ENCODE measurements around the gene MAP2K7.
"Not testable (repeated sequence)": the region's sequence is repeated elsewhere in the genome, so short reads cannot be mapped to it uniquely, and the experiment has no call there.

The MAP2K7 gene

DNA sequence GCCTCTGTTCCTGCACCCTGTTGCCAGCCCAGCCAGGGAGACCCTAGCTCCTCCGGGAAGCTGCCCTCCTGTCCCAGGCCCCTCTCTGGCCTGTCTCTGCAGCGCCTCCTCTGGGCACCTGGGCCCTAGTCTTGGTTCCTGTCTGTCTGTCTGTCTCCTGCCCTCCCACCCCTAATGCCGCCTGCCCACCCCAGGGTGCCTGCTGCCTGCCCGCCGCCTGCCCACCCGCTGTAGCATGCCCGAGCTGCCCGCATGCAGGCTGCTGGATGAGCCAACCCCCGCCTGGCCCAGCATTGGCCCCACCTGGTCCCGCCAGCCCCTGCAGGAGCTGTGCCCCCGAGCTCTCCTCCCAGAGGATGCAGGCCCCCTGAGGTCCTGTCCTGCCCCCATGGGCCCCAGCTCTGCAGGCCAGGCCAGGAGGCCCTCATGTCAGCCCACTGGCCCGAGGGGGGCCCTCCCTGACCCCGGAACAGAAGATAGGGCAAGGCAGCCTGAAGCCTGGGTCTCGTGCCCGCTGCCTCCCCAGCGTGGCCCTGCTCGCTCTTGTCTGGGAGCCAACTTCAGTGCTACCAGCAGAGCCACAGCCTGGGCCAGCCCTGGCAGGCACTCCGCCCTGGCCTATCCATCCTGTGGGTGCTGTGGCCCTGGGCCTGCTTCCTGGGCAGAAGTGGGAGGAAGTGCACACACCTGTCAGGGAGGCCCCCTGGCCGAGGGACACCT is 5.2 kb downstream of the MAP2K7 start:
- DNase-seq (ENCODE audit: low read depth), result no peak

DNA sequence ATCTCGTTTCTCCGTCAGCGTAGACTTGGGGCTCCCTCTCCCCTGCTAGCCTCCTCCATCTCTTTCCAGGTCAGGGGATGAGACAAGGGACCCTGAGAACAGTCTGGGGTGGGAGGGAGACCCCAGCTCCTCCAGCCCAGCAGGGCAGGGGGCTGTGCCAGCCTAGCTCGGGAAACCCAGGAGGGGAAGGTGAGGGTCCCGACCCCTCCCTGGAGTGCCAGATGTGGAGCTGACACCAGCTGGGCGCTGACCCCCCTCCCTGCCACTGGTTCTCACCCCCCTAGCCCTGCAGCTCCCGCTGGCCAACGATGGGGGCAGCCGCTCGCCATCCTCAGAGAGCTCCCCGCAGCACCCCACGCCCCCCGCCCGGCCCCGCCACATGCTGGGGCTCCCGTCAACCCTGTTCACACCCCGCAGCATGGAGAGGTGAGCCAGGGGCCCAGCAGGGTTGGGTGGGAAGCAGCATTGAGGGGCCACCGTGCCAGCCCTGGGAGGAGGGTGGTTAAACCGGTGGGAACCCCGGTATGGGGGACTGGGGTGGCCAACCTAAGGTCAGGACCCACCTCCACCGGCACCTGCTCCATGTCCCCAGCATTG is 5.9 kb downstream of the MAP2K7 start:
- DNase-seq (ENCODE audit: low read depth), result no peak

DNA sequence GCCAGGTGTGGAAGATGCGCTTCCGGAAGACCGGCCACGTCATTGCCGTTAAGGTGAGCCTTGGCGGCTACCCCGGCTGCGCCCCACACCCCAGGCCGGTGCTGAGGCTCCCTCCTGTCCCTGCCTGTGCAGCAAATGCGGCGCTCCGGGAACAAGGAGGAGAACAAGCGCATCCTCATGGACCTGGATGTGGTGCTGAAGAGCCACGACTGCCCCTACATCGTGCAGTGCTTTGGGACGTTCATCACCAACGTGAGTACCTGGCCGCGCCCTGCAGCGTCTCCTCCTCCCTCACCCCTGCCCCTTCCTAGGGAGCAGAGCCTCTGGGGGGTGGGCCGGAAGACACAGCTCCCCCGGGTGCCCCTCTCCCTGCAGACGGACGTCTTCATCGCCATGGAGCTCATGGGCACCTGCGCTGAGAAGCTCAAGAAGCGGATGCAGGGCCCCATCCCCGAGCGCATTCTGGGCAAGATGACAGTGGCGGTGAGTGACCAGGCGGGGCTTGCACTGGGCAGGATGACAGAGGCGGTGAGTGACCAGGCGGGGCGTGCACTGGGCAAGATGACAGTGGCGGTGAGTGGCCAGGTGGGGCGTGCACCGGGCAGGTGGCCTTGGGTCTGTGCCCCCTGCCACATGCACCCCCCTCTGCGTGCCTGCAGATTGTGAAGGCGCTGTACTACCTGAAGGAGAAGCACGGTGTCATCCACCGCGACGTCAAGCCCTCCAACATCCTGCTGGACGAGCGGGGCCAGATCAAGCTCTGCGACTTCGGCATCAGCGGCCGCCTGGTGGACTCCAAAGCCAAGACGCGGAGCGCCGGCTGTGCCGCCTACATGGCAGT is 6.9 kb downstream of the MAP2K7 start:
- DNase-seq (ENCODE audit: low read depth), result no peak

DNA sequence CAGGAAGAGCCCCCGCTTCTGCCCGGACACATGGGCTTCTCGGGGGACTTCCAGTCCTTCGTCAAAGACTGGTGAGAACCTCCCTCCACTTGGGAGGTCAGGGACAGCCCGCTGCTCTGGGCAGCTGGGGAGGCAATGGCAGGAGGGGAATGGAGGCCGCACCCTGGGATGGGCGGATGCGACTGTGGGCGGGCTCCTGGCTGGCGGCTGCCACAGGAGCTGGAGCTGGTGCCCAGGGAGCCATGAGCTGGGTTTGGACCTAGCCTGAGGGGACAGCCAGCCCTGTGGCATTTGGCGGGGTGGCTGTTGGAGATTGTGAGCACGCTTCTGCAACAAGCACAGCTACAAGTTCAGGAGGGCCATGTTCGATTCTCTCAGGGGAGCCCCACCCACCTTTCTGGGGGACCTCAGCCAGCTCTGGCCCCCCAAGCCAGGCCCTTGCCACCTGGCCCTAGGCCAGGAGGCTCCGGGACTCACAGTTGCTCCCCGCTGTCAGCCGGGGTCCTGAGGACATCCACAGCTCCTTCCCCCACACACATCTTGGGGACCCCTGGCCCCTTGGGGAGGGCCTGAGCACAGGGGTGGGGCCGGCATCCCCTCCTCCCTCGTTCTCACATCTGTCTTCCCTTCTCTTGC is 7.9 kb downstream of the MAP2K7 start:
- no peak for DNase-seq (ENCODE audit: low read depth)

DNA sequence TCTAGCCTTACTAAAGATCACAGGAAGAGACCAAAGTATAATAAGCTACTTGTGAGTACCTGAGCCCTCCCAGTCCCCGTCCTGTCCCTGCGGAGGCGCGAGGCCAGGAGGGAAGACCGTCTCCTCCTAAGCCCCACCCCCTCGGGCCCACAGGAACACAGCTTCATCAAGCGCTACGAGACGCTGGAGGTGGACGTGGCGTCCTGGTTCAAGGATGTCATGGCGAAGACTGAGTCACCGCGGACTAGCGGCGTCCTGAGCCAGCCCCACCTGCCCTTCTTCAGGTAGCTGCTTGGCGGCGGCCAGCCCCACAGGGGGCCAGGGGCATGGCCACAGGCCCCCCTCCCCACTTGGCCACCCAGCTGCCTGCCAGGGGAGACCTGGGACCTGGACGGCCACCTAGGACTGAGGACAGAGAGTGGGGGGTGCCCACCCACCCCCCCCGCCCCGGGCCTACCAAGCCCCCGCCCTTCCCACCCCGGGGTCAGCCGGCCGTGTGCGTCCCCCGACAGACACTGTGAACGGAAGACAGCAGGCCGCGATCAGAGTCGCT is 8.5 kb downstream of the MAP2K7 start:
- DNase-seq (ENCODE audit: low read depth), result no peak

DNA sequence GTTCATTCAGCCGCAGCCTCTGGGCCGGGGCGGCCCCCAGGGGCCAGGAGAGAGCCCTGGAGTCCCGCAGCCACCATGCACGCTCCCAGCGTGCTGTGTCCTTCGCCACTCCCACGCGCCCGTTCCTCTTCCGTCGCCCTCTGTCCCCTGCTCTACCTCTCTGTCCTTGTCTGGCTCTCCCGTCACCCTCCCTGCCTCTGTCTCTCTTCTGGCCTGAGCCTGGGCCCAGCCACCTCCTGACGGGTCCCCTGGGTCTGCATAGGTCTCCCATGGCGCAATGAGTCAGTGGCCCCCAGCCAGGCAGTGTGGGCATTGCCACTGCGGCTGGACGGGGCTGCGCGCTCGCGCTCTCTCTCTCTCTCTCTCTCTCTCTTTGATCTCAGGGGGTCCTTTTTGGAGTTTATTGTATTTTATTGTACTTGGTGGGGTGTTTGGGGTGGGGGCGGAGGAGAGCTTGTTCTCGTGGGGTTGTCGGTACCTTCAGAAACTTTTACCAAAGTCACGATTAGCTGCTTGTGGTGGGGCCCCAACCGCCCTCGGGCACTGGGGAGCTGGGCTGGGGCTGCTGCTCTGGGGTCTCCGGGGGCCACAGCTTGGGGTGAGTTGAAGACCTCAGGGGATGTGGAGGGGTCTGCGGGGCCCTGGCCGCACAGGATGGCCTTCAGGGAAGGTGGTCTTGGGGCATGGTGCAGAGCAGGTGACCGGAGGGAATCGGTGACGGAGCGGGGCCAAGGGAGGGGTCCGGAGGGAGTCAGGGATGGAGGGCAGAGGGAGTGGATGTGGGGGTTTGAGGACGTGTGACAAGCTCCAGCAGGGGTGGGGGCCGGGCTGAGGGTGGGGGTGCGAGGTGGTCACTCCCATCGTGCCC is 9.3 kb downstream of the MAP2K7 start:
- DNase-seq (ENCODE audit: low read depth), result no peak

DNA sequence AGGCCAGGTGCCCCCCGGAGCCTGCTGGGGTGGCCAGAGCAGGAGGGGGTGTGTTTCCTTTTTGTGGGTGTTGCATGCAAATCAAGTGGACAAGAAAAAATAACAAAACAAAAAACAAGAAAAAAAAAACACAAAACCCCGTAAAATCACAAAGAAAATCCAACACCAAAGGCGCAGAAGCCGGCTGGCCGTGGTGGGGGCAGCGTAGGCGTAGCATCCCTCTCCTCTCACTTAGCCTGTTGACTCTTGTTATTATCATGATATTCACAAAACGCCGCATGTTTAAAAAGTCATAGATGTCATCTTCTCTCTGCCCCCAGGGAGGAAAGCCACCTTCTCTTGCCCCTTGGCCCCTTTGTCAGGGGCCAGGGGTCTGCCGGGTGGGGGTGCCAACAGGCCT is 10.0 kb downstream of the MAP2K7 start:
- DNase-seq (ENCODE audit: low read depth), result no peak

DNA sequence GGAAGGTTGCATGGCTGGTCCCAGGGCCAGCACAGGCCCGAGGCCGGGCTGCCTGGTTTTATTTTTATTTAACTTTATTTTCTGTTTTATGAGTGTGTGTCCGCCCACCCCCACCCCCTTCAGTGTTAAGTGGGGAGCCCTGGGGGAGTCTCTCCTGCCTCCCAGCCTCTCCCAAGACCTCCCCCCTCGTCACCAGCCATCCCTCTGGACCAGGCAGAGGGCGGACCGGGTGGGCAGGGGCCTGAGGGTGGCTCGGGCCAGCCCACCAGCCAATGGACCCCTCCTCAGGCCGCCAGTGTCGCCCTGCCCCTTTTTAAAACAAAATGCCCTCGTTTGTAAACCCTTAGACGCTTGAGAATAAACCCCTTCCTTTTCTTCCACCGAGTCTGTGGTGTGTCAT is 10.4 kb downstream of the MAP2K7 start:
- DNase-seq (ENCODE audit: low read depth), result no peak

DNA sequence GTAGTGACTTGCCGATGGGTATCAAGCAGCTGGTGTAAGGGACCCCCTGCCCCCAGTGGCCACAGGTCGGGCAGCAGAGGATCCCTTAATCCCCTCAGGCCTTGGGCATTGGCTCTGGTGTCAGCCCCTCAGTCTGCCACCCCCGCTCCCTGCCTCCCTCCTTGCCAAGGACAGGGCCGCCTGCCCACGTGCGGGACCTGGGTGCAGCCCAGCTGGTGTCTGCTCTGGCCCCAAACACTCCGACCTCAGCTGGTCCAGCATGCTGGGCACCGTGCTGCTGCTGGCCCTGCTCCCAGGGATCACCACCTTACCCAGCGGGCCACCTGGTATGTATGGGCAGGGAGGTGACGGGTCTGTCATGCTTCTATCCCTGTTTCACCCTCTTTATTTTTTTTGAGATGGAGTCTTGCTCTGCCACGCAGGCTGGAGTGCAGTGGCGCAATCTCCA is 10.9 kb downstream of the MAP2K7 start, which contains the start of gene TGFBR3L:
Gene TGFBR3L, plus strand, starts transcription at position 233 of the 448 bp plus-strand sequence.
- no peak for DNase-seq (ENCODE audit: low read depth)

DNA sequence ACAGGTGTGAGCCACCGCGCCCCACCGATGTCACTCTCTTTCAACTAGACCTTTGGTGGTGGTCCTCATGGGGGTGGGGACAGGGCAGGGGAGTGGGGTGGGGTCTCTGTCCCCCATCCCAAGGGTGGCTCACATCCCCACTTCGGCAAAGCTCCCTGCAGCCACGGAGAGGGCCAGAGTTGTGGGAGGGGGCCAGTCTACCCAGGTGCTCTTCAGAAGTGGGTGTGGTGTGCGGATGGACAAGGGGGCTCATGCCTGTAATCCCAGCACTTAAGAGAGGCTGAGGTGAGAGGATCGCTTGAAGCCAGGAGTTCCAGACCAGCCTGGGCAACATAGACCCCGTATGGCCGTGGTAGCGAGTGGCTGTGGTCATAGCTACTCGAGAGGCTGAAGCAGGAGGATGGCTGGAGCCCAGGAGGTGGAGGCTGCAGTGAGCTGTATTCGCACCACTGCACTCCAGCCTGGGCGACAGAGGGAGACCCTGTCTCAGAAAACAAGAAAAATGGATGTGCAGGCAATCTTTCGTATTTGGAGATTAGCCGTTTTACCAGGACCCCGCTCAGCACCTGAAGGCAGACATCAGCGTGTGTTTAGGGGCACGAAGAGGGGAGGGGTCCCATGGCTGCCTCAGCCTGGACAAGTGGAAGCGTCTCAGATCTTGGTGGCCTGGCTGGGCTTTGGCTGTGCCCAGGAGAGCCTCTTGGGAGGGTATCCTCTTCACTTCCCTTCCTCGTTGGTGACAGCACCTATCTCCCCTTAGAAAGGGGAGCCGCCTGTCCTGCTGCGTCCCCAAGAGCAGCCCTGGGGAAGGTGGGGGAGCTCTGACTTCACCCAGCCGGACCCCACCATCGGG is 11.8 kb downstream of the MAP2K7 start:
- no peak for DNase-seq (ENCODE audit: low read depth)

DNA sequence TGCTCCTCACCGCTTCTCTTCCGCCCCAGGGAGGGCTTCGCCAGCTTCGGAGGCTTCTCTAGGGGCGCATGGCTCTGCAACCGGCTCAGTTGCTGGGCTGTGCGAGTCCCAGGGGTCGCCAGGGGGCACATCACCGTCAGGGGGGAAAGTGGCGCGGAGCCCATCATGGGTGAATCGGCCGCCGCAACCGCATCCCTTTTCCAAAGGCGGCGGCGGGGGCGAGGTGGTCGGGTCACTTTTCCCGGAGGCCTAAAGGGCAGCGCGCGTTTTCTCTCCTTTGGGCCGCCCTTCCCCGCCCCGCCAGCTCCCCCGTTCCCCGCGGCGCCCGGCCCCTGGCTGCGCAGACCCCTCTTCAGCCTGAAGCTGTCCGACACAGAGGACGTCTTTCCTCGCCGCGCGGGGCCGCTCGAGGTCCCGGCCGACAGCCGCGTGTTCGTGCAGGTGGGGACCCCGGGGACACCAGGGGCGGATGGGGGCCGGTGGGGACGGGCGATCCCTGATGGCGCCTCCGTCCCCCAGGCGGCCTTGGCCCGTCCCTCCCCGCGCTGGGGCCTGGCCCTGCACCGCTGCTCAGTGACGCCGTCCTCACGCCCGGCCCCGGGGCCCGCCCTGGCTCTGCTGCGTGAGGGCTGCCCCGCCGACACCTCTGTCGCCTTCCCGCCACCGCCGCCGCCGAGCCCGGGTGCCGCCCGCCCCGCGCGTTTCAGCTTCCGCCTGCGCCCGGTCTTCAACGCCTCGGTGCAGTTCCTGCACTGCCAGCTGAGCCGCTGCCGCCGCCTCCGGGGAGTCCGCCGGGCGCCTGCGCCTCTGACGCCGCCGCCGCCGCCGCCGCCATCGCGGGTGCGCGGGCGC is 12.7 kb downstream of the MAP2K7 start:
- no peak for DNase-seq (ENCODE audit: low read depth)

DNA sequence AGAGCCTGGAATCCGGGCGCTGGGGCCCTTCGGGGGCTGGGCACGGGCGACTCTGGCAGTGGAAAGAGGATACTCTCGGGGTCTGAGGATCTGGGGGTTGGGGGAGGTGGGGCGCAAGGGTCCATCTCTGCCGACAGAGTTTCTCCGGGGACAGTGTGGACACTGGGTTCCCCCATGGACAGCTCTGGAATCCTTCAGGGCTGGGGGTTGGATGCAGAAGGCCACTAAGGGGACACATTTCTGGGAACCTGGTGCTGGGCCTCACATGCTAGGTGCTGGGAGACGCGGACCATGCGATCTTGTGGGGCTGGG is 13.2 kb downstream of the MAP2K7 start:
- no peak for DNase-seq (ENCODE audit: low read depth)

DNA sequence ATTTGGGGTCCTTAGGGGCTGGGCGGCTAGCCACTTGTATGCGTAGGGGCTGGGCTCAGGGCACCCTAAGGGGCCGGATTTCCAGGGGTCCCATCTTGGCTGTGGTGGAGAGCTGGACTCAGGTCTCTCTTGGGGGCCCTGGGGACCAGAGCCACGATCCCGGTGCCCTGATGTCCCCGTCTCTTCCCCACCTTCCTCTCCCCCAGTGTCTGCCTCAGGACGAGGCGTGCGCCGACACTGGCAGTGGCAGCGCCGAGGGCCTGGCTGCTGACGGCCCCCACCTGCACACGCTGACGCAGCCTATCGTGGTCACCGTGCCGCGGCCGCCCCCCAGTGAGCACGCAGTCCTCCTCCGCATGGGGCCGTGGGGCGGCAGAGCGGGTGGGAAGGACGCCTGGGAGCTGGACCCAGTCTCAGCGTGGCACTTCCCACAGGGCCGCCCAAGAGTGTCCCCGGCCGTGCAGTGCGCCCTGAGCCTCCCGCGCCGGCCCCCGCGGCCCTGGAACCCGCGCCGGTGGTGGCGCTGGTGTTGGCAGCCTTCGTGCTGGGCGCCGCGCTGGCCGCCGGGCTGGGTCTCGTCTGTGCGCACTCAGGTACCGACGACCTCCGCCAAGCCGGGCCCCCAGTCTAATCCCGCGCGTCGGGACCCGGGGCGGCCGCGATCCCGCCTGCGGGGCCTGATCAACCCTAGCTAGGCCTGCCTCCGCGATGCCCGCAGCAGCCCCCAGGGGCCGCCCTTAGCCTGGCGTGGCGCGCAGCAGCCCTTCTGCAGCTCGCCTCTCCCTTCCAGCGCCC is 13.8 kb downstream of the MAP2K7 start:
- peak; percentile 40 for DNase-seq (ENCODE audit: low read depth)

DNA sequence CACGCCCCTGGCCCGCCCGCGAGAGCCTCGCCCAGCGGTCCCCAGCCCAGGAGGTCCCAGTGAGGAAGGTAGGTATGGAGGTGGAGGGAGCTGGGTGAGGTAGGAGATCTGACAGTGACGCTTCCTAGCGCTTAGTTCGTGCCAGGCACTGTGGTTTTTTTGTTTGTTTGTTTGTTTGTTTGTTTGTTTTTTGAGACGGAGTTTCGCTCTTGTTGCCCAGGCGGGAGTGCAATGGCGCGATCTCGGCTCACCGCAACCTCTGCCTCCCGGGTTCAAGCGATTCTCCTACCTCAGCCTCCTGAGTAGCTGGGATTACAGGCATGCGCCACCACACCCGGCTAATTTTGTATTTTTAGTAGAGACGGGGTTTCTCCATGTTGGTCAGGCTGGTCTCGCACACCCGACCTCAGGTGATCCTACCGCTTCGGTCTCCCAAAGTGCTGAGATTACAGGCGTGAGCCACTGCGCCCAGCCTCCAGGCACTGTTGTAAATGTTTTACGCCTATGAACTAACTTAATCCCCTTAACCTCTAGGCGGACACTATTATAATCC is 14.5 kb downstream of the MAP2K7 start:
- not testable (repeated sequence) for DNase-seq (ENCODE audit: low read depth)

DNA sequence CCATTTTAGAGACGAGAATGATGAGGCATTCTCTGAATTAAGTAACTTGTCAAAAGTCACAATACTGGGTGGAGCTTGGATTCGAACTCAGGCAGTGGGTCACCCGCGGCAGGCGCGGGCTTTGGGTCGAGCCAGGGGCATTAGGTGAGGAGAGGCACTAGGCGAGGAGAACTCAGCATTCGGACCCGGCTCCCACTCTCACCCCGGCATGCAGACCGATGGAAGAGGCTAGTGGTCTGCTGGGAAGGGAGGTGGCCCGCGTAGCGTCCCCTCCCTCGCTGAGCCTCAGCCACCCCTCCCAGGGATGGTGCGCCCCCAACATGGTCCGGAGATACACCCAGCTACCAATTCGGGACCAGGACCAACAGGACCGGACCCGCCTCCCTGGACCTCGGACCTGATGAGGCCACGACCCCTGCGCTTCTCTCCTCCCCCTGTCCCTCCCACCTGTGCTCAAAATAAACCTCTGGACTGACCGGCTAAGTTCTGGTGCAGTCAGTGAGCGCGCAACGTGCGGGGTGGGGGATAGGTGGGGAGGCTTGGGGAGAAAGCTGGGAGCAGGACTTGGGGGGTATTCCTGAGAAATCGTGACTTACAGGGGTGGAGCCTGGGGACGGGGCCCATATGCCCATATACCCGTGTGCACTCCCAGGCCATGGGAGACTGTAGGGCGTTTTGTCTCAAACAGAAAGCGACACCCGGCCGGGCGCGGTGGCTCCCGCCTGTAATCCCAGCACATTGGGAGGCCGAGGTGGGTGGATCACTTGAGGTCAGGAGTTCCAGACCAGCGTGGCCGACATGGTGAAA is 15.1 kb downstream of the MAP2K7 start:
- no peak for DNase-seq (ENCODE audit: low read depth)

DNA sequence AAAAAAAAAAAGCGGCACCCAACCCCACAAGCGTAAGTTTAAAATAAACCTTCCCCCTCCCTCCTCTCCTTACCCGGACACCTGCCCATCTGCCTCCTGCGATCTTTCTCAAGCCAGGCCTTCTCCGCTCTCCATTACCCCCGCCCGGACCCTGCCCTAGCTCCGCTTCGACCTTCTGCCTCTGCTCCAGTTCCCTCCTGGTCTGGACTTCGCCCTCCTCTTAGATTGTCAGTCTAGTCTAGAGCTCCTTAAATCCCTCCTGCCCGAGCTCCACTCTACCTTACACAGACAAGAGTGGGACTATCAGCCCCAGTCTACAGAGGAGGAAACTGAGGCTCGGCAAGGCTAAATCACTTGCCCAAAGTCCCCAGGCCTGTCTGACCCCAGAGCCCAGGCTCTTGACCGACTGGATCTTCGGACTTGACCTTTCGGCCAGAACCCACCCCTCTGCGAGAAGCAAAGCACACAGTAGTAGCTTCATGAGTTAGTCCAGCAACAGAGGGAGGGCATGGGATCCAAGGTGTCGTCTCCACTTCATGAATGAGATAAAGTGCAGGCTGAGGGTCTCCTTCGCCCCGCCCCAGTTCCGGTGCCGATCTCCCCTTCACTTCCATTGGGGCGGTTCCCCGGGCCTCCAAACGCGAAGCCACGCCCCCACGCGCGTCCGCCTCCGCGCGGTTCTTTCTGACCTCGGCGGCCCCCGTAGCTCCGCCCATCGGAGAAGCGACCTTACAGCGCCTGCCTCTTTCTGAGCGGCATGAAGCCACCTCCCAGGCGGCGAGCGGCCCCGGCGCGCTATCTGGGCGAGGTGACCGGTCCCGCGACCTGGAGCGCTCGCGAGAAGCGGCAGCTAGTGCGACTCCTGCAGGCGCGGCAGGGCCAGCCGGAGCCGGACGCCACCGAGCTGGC is 16.2 kb downstream of the MAP2K7 start, which contains the start of gene SNAPC2:
Gene SNAPC2, plus strand, starts transcription at position 729 of the 909 bp plus-strand sequence. Its CDS starts 29 bp downstream, at position 758.
- peak; percentile 94 for DNase-seq (ENCODE audit: low read depth)
